Uterus (tissue), 2 donors: ENCODE data around the gene TSPAN11.

Source experiments
- CTCF ChIP-seq, 4 experiments: fragments of 200-600 bp in 2 of 4; fragments of 450-650 bp in 2 of 4; sonication (generic) in 2 of 4; IDR thresholded peaks; one replicate each; pipeline ENCODE4 v1.5.1; 2016 to 2019; ENCODE audit warnings: antibody characterized with exemption in 4 of 4, mild to moderate bottlenecking in 2 of 4, moderate library complexity in 1 of 4
- POLR2A ChIP-seq, 2 donors: fragments of 450-650 bp; IDR thresholded peaks; one replicate each; pipeline ENCODE4 v1.6.1; 2016; ENCODE audit warnings: antibody characterized with exemption in 2 of 2, mild to moderate bottlenecking in 1 of 2, moderate library complexity in 1 of 2

GRCh38 chr12:30962047-30962446 lies 35.5 kb downstream of the TSPAN11 start:
- no peak for TF ChIP-seq CTCF (IDR thresholded peaks at IDR 0.05)
- TF ChIP-seq POLR2A (IDR thresholded peaks at IDR 0.05): no peak
